ENCODE measurements around the gene ITM2C. TPM values are rescaled to one million over a fixed set of nuclear protein-coding genes. Genes with fewer than 3 reads are reported as not detected.

ITM2C gene
- total and polyA plus RNA-seq, 2 of the 8 experiments (the other 6 are each of a cell fraction or from before 2014, with no cell fraction given), result 362 to 742 TPM

DNA sequence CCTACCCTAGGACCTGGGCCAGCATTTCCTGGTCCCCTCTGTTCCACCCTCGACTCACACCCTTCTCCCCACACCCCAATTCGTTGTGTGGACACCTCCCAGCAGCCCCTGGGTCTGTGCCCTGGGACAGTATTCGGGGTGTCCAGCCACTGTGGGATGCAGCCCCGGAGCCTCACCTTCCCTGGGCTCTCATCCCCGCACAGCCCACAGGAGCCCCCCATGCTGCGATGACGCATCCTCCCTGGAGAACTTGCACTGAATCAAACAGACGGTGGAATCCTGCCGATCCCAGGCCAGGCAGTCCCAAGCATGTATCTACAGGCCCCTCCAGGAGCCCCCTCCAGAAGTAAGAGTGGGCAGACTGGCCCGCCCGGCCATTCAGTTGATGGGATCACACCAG is 9.7 kb downstream of the ITM2C start (continued):
- TF ChIP-seq GABPA (IDR thresholded peaks at IDR 0.05; ENCODE audit: borderline replicate concordance, insufficient read depth, low read length) (no peak), YY1 (IDR thresholded peaks at IDR 0.05; ENCODE audit: low read depth, low read length) (no peak), HDAC6 (IDR thresholded peaks at IDR 0.05; ENCODE audit: low read depth, low read length) (no peak), MAFK (IDR thresholded peaks at IDR 0.05; ENCODE audit: low read depth, low read length) (no peak)
